Measurements from ENCODE around the gene RANBP1.

- TF ChIP-seq FOS (IDR thresholded peaks at IDR 0.05; ENCODE audit: low read depth, low read length) (no peak), CEBPB (IDR thresholded peaks at IDR 0.05; ENCODE audit: low read depth, low read length) (no peak)
Observed at GRCh38 chr22:20135806-20136602, 20.1 kb downstream of the RANBP1 start.

Measured in IMR-90 (cell line).